ENCODE measurements around the gene SELENOO. TPM values are rescaled to one million over a fixed set of nuclear protein-coding genes. Genes with fewer than 3 reads are reported as not detected.

Gene SELENOO, protein sequence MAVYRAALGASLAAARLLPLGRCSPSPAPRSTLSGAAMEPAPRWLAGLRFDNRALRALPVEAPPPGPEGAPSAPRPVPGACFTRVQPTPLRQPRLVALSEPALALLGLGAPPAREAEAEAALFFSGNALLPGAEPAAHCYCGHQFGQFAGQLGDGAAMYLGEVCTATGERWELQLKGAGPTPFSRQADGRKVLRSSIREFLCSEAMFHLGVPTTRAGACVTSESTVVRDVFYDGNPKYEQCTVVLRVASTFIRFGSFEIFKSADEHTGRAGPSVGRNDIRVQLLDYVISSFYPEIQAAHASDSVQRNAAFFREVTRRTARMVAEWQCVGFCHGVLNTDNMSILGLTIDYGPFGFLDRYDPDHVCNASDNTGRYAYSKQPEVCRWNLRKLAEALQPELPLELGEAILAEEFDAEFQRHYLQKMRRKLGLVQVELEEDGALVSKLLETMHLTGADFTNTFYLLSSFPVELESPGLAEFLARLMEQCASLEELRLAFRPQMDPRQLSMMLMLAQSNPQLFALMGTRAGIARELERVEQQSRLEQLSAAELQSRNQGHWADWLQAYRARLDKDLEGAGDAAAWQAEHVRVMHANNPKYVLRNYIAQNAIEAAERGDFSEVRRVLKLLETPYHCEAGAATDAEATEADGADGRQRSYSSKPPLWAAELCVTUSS
- total RNA-seq (2022; extraction: Qiagen RNA extraction), result 16.1 to 20.4 TPM (median 19.0 TPM) in 5 replicates

GRCh38 chr22:50200461-50201190 lies at the start of gene SELENOO:
Gene SELENOO (plus strand): TSS chr22:50201011. CDS start chr22:50201037, 26 bp downstream.

GRCh38 chr22:50170453-50171318 lies 30.1 kb upstream of the SELENOO start, which contains the start of gene PANX2:
Gene PANX2 (plus strand): TSS chr22:50170731. CDS start chr22:50170731, 0 bp downstream.

GRCh38 chr22:50185375-50186087 lies 15.3 kb upstream of the SELENOO start, which contains the start of gene TRABD:
Gene TRABD (plus strand): TSS chr22:50185913. CDS start chr22:50193061, 7,148 bp downstream.

GRCh38 chr22:50244420-50245213 lies 43.8 kb downstream of the SELENOO start, which contains the start of gene TUBGCP6:
Gene TUBGCP6 (minus strand): TSS chr22:50245023. CDS start chr22:50244459, 564 bp downstream.

GRCh38 chr22:50250555-50251476 lies 50.0 kb downstream of the SELENOO start, which contains the start of gene HDAC10:
Gene HDAC10 (minus strand): TSS chr22:50251265. CDS start chr22:50251032, 233 bp downstream.

GRCh38 chr22:50261615-50262459 lies 61.0 kb downstream of the SELENOO start, which contains the start of gene MAPK12:
Gene MAPK12 (minus strand): TSS chr22:50261683. CDS start chr22:50261509, 174 bp downstream.

Other genes starting within 250 kb of the SELENOO start
- 47.7 to 76.4 TPM (median 72.4 TPM) in 5 replicates for gene PIM3, start 240.2 kb upstream of the SELENOO start, total RNA-seq (2022; extraction: Qiagen RNA extraction)
- 0.05 to 0.06 TPM in 2 of 5 replicates, not detected in the others for gene IL17REL, start 188.2 kb upstream of the SELENOO start, total RNA-seq (2022; extraction: Qiagen RNA extraction)
- not detected in 5 replicates for gene TTLL8, start 142.7 kb upstream of the SELENOO start, total RNA-seq (2022; extraction: Qiagen RNA extraction)
- gene MLC1, start 115.6 kb upstream of the SELENOO start, total RNA-seq (2022; extraction: Qiagen RNA extraction), result 0.02 TPM in 1 of 5 replicates, not detected in the others
- gene MOV10L1, start 111.0 kb upstream of the SELENOO start, total RNA-seq (2022; extraction: Qiagen RNA extraction), result 0.03 TPM in 1 of 5 replicates, not detected in the others
- 5.0 to 5.8 TPM (median 5.5 TPM) in 5 replicates for gene PANX2, start 30.3 kb upstream of the SELENOO start, total RNA-seq (2022; extraction: Qiagen RNA extraction)
- 24.5 to 36.3 TPM (median 35.2 TPM) in 5 replicates for gene TRABD, start 15.1 kb upstream of the SELENOO start, total RNA-seq (2022; extraction: Qiagen RNA extraction)
- gene TUBGCP6, start 44.0 kb downstream of the SELENOO start, total RNA-seq (2022; extraction: Qiagen RNA extraction), result 8.3 to 10.8 TPM (median 9.3 TPM) in 5 replicates
- 8.5 to 11.5 TPM (median 11.1 TPM) in 5 replicates for gene HDAC10, start 50.3 kb downstream of the SELENOO start, total RNA-seq (2022; extraction: Qiagen RNA extraction)
- 21.1 to 25.9 TPM (median 24.1 TPM) in 5 replicates for gene MAPK12, start 60.7 kb downstream of the SELENOO start, total RNA-seq (2022; extraction: Qiagen RNA extraction)
- gene MAPK11, start 69.4 kb downstream of the SELENOO start, total RNA-seq (2022; extraction: Qiagen RNA extraction), result 5.9 to 7.3 TPM (median 6.9 TPM) in 5 replicates
- gene PLXNB2, start 106.6 kb downstream of the SELENOO start, total RNA-seq (2022; extraction: Qiagen RNA extraction), result 101 to 122 TPM (median 108 TPM) in 5 replicates
- 2.0 to 3.7 TPM (median 2.8 TPM) in 5 replicates for gene DENND6B, start 126.0 kb downstream of the SELENOO start, total RNA-seq (2022; extraction: Qiagen RNA extraction)
- gene PPP6R2, start 142.3 kb downstream of the SELENOO start, total RNA-seq (2022; extraction: Qiagen RNA extraction), result 9.1 to 13.3 TPM (median 12.5 TPM) in 5 replicates

All from A549 treated with Hydrocortisone at 1 μM for 4 hours (cell line).